Neural cell (in vitro differentiated cells): ENCODE results near the gene SEL1L3. TPM values are rescaled to one million over a fixed set of nuclear protein-coding genes. Genes with fewer than 3 reads are reported as not detected.

Source experiments
- H2AFZ ChIP-seq: fragments of 200-600, 300-800 bp; sonication (generic), shearing (Covaris generic); 2 replicates; pipeline ENCODE4 v1.6.0; 2014; ENCODE audit warnings: low read depth, mild to moderate bottlenecking, antibody characterized with exemption, low read length, moderate library complexity
- H3F3A ChIP-seq: fragments of 200-600 bp; shearing (Covaris generic); 2 replicates; pipeline ENCODE4 v1.6.1; 2016; ENCODE audit warnings: mild to moderate bottlenecking, moderate library complexity, mixed read lengths, antibody characterized with exemption, low read length; ENCODE audit not compliant: insufficient read depth, poor library complexity, severe bottlenecking
- H3K27ac ChIP-seq: fragments of 200-600, 300-800 bp; sonication (generic), shearing (Covaris generic); 2 replicates; pipeline ENCODE4 v1.5.1; 2014; ENCODE audit warnings: mild to moderate bottlenecking, low read length, moderate library complexity
- H3K27me3 ChIP-seq: fragments of 300-800, 200-600 bp; sonication (generic), shearing (Covaris generic); 2 replicates; pipeline ENCODE4 v1.6.0; 2014; ENCODE audit warnings: mild to moderate bottlenecking, low read depth, low read length, moderate library complexity; ENCODE audit not compliant: insufficient read depth
- H3K36me3 ChIP-seq: fragments of 300-800, 200-600 bp; sonication (generic), shearing (Covaris generic); 2 replicates; pipeline ENCODE4 v1.5.1; 2014; ENCODE audit warnings: mild to moderate bottlenecking, antibody characterized with exemption, low read length, moderate library complexity; ENCODE audit not compliant: insufficient read depth
- H3K4me2 ChIP-seq: fragments of 300-800, 200-600 bp; sonication (generic), shearing (Covaris generic); 2 replicates; pipeline ENCODE4 v1.6.0; 2014; ENCODE audit warnings: mild to moderate bottlenecking, low read length
- H3K4me3 ChIP-seq: fragments of 300-800, 200-600 bp; sonication (generic), shearing (Covaris generic); 2 replicates; pipeline ENCODE4 v1.5.1; 2014; ENCODE audit warnings: mild to moderate bottlenecking, low read length, moderate library complexity
- H3K79me2 ChIP-seq: fragments of 200-600 bp; shearing (Covaris generic); replicated peaks from 2 replicates; pipeline ENCODE4 v1.6.0; 2014; ENCODE audit warnings: mild to moderate bottlenecking, low read length, moderate library complexity; ENCODE audit not compliant: insufficient read depth
- H3K9ac ChIP-seq: fragments of 300-800, 200-600 bp; sonication (generic), shearing (Covaris generic); 2 replicates; pipeline ENCODE4 v1.6.1; 2016; ENCODE audit warnings: mild to moderate bottlenecking, low read length, mixed read lengths
- H3K9me2 ChIP-seq: fragments of 200-600 bp; shearing (Covaris generic); 2 replicates; pipeline ENCODE4 v1.6.1; 2016; ENCODE audit warnings: mild to moderate bottlenecking, low read length, mixed read lengths; ENCODE audit not compliant: insufficient read depth
- H3K9me3 ChIP-seq: fragments of 200-600, 300-800 bp; sonication (generic), shearing (Covaris generic); 2 replicates; pipeline ENCODE4 v1.6.1; 2016; ENCODE audit warnings: mild to moderate bottlenecking, mixed run types, low read length, moderate library complexity, mixed read lengths
- H4K20me1 ChIP-seq: fragments of 200-600 bp; shearing (Covaris generic); 2 replicates; pipeline ENCODE4 v1.6.1; 2016; ENCODE audit warnings: mild to moderate bottlenecking, mixed run types; ENCODE audit not compliant: insufficient read depth
- CTCF ChIP-seq: fragments of 450-650 bp; IDR thresholded peaks from 2 replicates; pipeline ENCODE4 v1.5.1; 2014; ENCODE audit warnings: antibody characterized with exemption, mild to moderate bottlenecking, moderate library complexity; ENCODE audit not compliant: poor library complexity, severe bottlenecking
- EP300 ChIP-seq: fragments of 450-650 bp; conservative IDR thresholded peaks from 2 replicates; pipeline ENCODE4 v1.6.1; 2014; ENCODE audit warnings: antibody characterized with exemption, mild to moderate bottlenecking, moderate library complexity; ENCODE audit not compliant: poor library complexity, severe bottlenecking
- EZH2 ChIP-seq: fragments of 200-600, 300-800 bp; shearing (Covaris generic), sonication (generic); IDR thresholded peaks from 2 replicates; pipeline ENCODE4 v1.6.1; 2014; ENCODE audit warnings: antibody characterized with exemption, low read length, borderline replicate concordance, mild to moderate bottlenecking; ENCODE audit not compliant: insufficient read depth, poor library complexity, severe bottlenecking
- MXI1 ChIP-seq: fragments of 450-650 bp; conservative IDR thresholded peaks from 2 replicates; pipeline ENCODE4 v1.6.1; 2014; ENCODE audit warnings: antibody characterized with exemption, mild to moderate bottlenecking; ENCODE audit not compliant: poor library complexity, severe bottlenecking
- POLR2AphosphoS5 ChIP-seq: IDR thresholded peaks from 2 replicates; pipeline ENCODE4 v1.6.1; 2012
- RAD21 ChIP-seq: fragments of 450-650 bp; conservative IDR thresholded peaks from 2 replicates; pipeline ENCODE4 v1.6.1; 2014; ENCODE audit warnings: antibody characterized with exemption, mild to moderate bottlenecking, moderate library complexity
- REST ChIP-seq: IDR thresholded peaks from 2 replicates; pipeline ENCODE4 v1.6.1; 2012; ENCODE audit warnings: borderline replicate concordance
- SMC3 ChIP-seq: fragments of 450-650 bp; conservative IDR thresholded peaks from 2 replicates; pipeline ENCODE4 v1.6.1; 2014; ENCODE audit warnings: antibody characterized with exemption, mild to moderate bottlenecking, moderate library complexity; ENCODE audit not compliant: poor library complexity
- TAF1 ChIP-seq: IDR thresholded peaks from 2 replicates; pipeline ENCODE4 v1.6.1; 2012; ENCODE audit warnings: low read depth
- polyA plus RNA-seq: library from polyadenylated mRNA; depleted of rRNA; stranded (reverse); fragments of >200 nt; gene quantifications from 2 replicates; pipeline ENCODE4 v1.2.3, GENCODE V29; 2014

Gene SEL1L3
- polyA plus RNA-seq, 1 donor from 2014 or later: 2.0 TPM

GRCh38 chr4:25712611-25713010, 150.2 kb downstream of the SEL1L3 start:
- H3K4me3 ChIP-seq: no peak overlapping the region
- H3F3A ChIP-seq: no peaks in the 10 kb centered on the region
- H3K9ac ChIP-seq: no peak overlapping the region
- no peak overlapping the region for H3K27ac ChIP-seq
- no peak overlapping the region for H2AFZ ChIP-seq
- no peaks in the 10 kb centered on the region for H3K36me3 ChIP-seq
- TF ChIP-seq RAD21 (no peak), SMC3 (no peak), TAF1 (no peak), CTCF (no peak), EP300 (no peak), MXI1 (no peak), POLR2AphosphoS5 (no peak), REST (no peak), EZH2 (no peak)
- H3K79me2 ChIP-seq: no peaks in the 10 kb centered on the region
- H3K27me3 ChIP-seq: no peaks in the 10 kb centered on the region
- no peaks in the 10 kb centered on the region for H3K9me3 ChIP-seq
- H3K4me2 ChIP-seq: no peak overlapping the region
- no peaks in the 10 kb centered on the region for H3K9me2 ChIP-seq
- no peaks in the 10 kb centered on the region for H4K20me1 ChIP-seq

GRCh38 chr4:25710637-25711036, 152.2 kb downstream of the SEL1L3 start:
- Histone ChIP-seq H3K79me2 (no peaks in the 10 kb centered on the region), H3K9me3 (no peaks in the 10 kb centered on the region)
- TF ChIP-seq TAF1 (no peak), EZH2 (no peak), SMC3 (no peak), RAD21 (no peak), POLR2AphosphoS5 (no peak), REST (no peak), EP300 (no peak), CTCF (no peak), MXI1 (no peak)

More at GRCh38 chr4:25710637-25711036, 152.2 kb downstream of the SEL1L3 start:
- H3K9me2 ChIP-seq: no peaks in the 10 kb centered on the region
- no peaks in the 10 kb centered on the region for H4K20me1 ChIP-seq
- no peak overlapping the region for H3K4me2 ChIP-seq
- no peak overlapping the region for H3K27ac ChIP-seq
- H3K9ac ChIP-seq: no peak overlapping the region
- no peak overlapping the region for H2AFZ ChIP-seq
- H3K4me3 ChIP-seq: no peak overlapping the region
- H3K27me3 ChIP-seq: no peaks in the 10 kb centered on the region
- H3F3A ChIP-seq: no peaks in the 10 kb centered on the region
- H3K36me3 ChIP-seq: no peaks in the 10 kb centered on the region
